Stimulated activated CD8-positive, alpha-beta memory T cell treated with anti-CD3 and anti-CD28 coated beads, Interleukin-4, amount 100 ng/mL, for 24 hours (primary cell): ENCODE data around the gene C17orf114.

Source experiments
- DNase-seq: peaks from one replicate; pipeline ENCODE4 v3.0.0-alpha.2; 2020; ENCODE audit warnings: low read depth

Gene C17orf114

GRCh38 chr17:4823373-4824089, 21.4 kb upstream of the C17orf114 start:
- DNase-seq, result no peak

GRCh38 chr17:4822835-4823234, 20.7 kb upstream of the C17orf114 start:
- no peak for DNase-seq

DNA sequence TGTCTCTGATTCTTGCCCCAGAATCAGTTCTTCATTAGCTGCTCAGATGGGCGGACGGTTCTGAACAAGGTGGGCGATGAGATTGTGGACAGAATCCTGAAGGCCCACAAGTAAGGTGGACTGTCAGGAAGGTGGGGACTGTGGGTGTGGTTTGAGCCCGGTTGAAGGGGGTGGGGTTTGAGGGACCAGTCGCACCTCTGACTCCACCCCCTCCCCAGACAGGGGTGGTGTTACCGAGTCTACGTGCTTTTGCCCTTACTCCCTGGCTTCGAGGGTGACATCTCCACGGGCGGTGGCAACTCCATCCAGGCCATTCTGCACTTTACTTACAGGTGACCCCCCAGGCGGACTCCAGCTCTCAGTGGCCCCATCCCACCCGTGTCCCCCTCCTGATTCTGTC, 16.1 kb upstream of the C17orf114 start:
- no peak for DNase-seq

- no peak for DNase-seq
Measured at GRCh38 chr17:4816826-4817225, 14.7 kb upstream of the C17orf114 start.

DNA sequence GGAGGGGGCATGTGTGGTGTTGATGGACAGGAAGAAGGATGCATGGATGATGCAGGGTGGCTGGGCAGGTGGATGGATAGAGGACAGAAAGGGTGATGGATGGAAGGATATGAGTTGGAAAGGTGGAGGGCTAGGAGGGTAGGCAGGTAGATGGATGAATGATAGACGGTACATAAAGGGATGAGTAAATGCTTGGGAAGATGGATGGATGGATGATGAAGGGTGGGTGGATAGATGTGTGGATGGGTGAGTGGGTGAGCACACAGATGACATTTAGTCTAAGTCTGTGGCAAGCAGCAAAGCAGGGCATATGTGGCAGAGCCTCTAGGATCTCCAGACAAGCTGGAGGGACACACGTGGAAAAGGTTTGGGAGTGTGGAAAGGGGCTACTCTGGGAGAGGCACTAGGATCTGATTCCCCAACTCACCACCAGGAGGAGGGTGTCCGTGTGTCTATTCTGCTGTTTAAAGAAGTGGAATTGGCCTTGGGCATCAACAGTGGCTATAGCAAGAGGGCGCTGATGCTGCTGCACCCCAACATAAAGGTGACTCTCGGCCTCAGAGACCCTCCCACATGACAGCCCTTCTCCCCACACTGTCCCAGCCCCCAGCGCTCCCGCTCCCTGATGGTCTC, 13.0 kb upstream of the C17orf114 start:
- DNase-seq, result no peak

DNA sequence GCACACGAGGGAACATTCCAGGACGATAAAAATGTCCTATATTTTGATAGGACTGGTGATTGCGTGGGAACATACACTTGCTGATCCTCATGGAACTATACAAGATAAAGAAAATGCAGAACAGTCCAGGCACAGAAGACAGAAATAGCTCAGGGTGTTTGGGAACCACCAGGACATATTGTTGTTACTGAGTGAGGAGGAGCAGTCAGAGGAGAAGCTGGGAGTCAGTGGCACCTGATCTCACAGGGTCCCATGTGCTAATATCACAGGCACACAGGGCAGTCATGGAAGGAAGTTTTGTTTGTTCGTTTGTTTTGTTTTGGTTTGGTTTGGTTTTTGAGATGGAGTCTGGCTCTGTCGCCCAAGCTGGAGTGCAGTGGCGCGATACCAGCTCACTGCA, 10.6 kb upstream of the C17orf114 start:
- no peak for DNase-seq

DNA sequence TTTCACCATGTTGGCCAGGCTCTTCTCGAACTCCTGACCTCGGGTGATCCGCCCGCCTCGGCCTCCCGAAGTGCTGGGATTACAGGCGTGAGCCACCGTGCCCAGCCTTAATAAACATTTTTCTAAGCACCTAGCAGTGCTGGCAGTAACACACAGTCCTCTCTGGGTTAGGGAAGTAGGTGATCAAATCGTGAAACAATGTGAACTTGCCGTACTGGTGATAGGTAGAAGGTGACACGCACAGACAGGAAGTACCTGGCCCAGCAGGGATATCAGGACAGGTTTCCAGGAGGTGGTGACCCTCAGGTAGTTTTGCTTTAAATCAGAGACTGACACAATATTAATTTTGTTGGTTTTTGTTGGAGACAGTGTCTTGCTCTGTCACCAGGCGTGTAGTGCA, 9.3 kb upstream of the C17orf114 start:
- DNase-seq, result no peak

DNA sequence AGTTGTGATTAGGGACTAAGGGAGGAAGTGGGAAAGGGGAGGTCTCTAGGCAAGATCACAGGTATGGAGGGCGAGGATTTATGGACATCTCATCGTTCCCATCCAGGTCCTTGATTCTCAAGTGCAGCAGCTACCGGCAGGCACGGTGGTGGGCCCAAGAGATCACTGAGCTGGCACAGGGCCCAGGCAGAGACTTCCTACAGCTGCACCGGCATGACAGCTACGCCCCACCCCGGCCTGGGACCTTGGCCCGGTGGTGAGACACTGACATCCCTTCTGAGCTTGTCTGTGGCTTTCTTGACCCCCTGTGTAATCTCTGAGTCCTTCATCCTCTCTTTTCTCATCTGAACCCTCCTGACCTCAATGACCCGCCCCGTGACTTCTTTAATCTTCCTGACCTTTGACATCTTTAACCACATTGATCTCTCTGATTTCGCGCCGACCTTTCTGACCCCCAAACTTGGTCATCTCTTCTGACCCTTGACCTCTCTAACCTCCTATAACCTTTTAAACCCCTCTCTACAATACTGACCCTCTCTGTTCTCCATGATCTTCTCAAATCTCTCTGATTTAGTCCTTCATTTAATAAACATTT, 8.7 kb upstream of the C17orf114 start:
- DNase-seq, result no peak

GRCh38 chr17:4808378-4808767, 6.2 kb upstream of the C17orf114 start:
- no peak for DNase-seq

GRCh38 chr17:4807605-4808377, 5.7 kb upstream of the C17orf114 start:
- no peak for DNase-seq

GRCh38 chr17:4806777-4807604, 4.9 kb upstream of the C17orf114 start, which contains the start of gene PLD2:
Gene PLD2 (plus strand): TSS chr17:4807152. CDS start chr17:4807773, 621 bp downstream.
- peak; percentile 81 for DNase-seq

DNA sequence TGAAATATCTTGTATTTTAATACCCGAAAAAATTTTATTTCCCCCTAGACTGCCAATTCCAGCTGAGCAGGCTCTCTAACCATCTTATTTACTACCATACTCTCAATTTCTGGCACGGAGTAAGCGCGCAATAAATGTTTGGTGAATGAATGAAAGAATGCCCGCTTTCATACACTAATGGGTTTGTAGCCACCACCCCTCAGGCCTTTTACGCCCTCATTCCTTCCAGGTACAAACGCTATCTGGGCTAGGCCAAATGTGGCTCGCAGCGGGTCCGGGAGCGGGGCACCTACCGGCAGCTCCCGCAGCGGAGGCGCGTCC, 4.3 kb upstream of the C17orf114 start:
- DNase-seq, result no peak

- DNase-seq, result no peak
Measured at GRCh38 chr17:4800462-4801196, 1.5 kb downstream of the C17orf114 start.

DNA sequence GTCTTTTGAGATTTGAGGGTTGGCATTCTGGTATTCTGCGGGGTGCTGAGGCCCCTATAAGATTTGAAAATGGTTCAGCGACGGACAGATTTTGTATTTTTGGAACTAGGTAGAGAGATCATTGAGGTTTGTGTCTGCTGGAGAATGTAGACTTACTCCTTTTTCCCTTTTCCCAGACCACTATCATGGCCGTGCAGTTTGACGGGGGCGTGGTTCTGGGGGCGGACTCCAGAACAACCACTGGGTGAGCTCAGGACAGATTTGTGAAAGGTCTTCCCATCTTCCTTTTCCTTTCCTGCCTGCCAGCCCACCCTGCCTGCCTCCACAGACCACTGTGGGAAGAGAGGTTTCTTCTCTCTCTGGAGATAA, 5.6 kb downstream of the C17orf114 start:
- DNase-seq, result no peak

DNA sequence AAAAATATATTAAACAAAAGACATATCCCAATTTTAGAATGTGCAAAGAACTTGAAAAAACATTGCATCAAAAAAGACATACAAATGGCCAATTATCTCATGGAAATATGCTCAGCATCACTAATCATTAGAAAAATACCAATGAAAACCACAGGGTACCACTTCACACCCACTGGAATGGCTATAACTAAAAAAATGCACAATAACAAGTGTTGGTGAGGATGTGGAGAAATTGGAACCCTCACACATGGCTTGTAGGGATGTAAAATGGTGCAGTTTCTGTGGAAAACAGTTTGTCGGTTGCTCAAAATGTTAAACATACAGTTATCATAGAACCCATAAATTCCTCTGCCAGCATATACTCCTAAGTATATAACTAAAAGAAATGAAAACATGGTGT, 7.0 kb downstream of the C17orf114 start:
- no peak for DNase-seq

- no peak for DNase-seq
Measured at GRCh38 chr17:4790705-4791088, 11.4 kb downstream of the C17orf114 start.

GRCh38 chr17:4789951-4790704, 12.0 kb downstream of the C17orf114 start:
- DNase-seq, result peak; percentile 63

GRCh38 chr17:4789701-4789950, 12.5 kb downstream of the C17orf114 start:
- DNase-seq, result no peak

GRCh38 chr17:4788807-4789700, 13.1 kb downstream of the C17orf114 start, which contains the start of gene GLTPD2:
Gene GLTPD2 (plus strand): TSS chr17:4788964. CDS start chr17:4789012, 48 bp downstream.
- DNase-seq, result no peak
